ENCODE measurements around the gene POU6F2. TPM values are rescaled to one million over a fixed set of nuclear protein-coding genes. Genes with fewer than 3 reads are reported as not detected.

The POU6F2 gene
- total RNA-seq, 1 donor from 2014 or later = 34.7 TPM

GRCh38 chr7:39221901-39222300 lies 244.2 kb downstream of the POU6F2 start:
- Mint-ChIP-seq H3K27ac (ENCODE audit: unreplicated experiment) (no peak overlapping the region), H3K27me3 (ENCODE audit: unreplicated experiment) (no peaks in the 10 kb centered on the region), H3K9me3 (ENCODE audit: unreplicated experiment) (peaks cover 2% of the 10 kb centered on the region), H3K36me3 (ENCODE audit: unreplicated experiment) (no peaks in the 10 kb centered on the region), H3K4me3 (ENCODE audit: unreplicated experiment) (no peak overlapping the region), H3K4me1 (ENCODE audit: low read depth, unreplicated experiment) (peaks cover 5% of the 10 kb centered on the region)
- no peak for TF ChIP-seq CTCF (IDR thresholded peaks at IDR 0.05; ENCODE audit: partially characterized antibody, unreplicated experiment)
- no peak for DNase-seq

- no peak for DNase-seq
- H3K27me3 Mint-ChIP-seq (ENCODE audit: unreplicated experiment) = peaks cover 2% of the 10 kb centered on the region
- peaks cover 6% of the 10 kb centered on the region for H3K36me3 Mint-ChIP-seq (ENCODE audit: unreplicated experiment)
- no peak overlapping the region for H3K27ac Mint-ChIP-seq (ENCODE audit: unreplicated experiment)
- TF ChIP-seq CTCF (IDR thresholded peaks at IDR 0.05; ENCODE audit: partially characterized antibody, unreplicated experiment) = no peak
- H3K4me3 Mint-ChIP-seq (ENCODE audit: unreplicated experiment) = no peak overlapping the region
- H3K4me1 Mint-ChIP-seq (ENCODE audit: low read depth, unreplicated experiment) = peaks cover 13% of the 10 kb centered on the region
- H3K9me3 Mint-ChIP-seq (ENCODE audit: unreplicated experiment) = peaks cover 3% of the 10 kb centered on the region
These were observed 251.2 kb downstream of the POU6F2 start for GRCh38 chr7:39228946-39229345.

- DNase-seq = no peak
- Mint-ChIP-seq H3K27ac (ENCODE audit: unreplicated experiment) (no peak overlapping the region), H3K27me3 (ENCODE audit: unreplicated experiment) (no peaks in the 10 kb centered on the region), H3K4me1 (ENCODE audit: low read depth, unreplicated experiment) (peaks cover 8% of the 10 kb centered on the region), H3K36me3 (ENCODE audit: unreplicated experiment) (peaks cover 6% of the 10 kb centered on the region), H3K9me3 (ENCODE audit: unreplicated experiment) (peaks cover 3% of the 10 kb centered on the region), H3K4me3 (ENCODE audit: unreplicated experiment) (no peak overlapping the region)
- TF ChIP-seq CTCF (IDR thresholded peaks at IDR 0.05; ENCODE audit: partially characterized antibody, unreplicated experiment) = no peak
These were observed 256.3 kb downstream of the POU6F2 start for GRCh38 chr7:39233851-39234529.

GRCh38 chr7:39238234-39238869 lies 260.6 kb downstream of the POU6F2 start:
- H3K27ac Mint-ChIP-seq (ENCODE audit: unreplicated experiment) = no peak overlapping the region
- DNase-seq = no peak

More at GRCh38 chr7:39238234-39238869, 260.6 kb downstream of the POU6F2 start:
- Mint-ChIP-seq H3K4me1 (ENCODE audit: low read depth, unreplicated experiment) (peaks cover 8% of the 10 kb centered on the region), H3K9me3 (ENCODE audit: unreplicated experiment) (peaks cover 4% of the 10 kb centered on the region), H3K4me3 (ENCODE audit: unreplicated experiment) (no peak overlapping the region), H3K27me3 (ENCODE audit: unreplicated experiment) (peaks cover 2% of the 10 kb centered on the region), H3K36me3 (ENCODE audit: unreplicated experiment) (peaks cover 11% of the 10 kb centered on the region)
- no peak for TF ChIP-seq CTCF (IDR thresholded peaks at IDR 0.05; ENCODE audit: partially characterized antibody, unreplicated experiment)
